HepG2 (cell line): Measurements from ENCODE around the gene NPHS1. TPM values are rescaled to one million over a fixed set of nuclear protein-coding genes. Genes with fewer than 3 reads are reported as not detected.

ENCODE experiments used
- HNRNPLL ChIP-seq: fragments of 200-400 bp; formaldehyde crosslinking; IDR thresholded peaks from 2 replicates; pipeline ENCODE4 v1.6.1; 2017; ENCODE audit warnings: mild to moderate bottlenecking, low read depth, low read length; ENCODE audit not compliant: poor library complexity, severe bottlenecking
- MTA1 ChIP-seq: sonication (generic); formaldehyde crosslinking; IDR thresholded peaks from 2 replicates; pipeline ENCODE4 v1.4.0; 2020; ENCODE audit warnings: missing genetic modification reagents, mild to moderate bottlenecking, borderline replicate concordance
- MTF1 ChIP-seq: sonication (generic); formaldehyde crosslinking; IDR thresholded peaks from 2 replicates; pipeline ENCODE4 v1.5.0; 2020; ENCODE audit warnings: missing genetic modification reagents
- SIX4 ChIP-seq: sonication (generic); formaldehyde crosslinking; IDR thresholded peaks from 2 replicates; pipeline ENCODE4 v1.4.0; 2020; ENCODE audit warnings: missing genetic modification reagents
- TARDBP ChIP-seq: sonication (generic); formaldehyde crosslinking; IDR thresholded peaks from 2 replicates; pipeline ENCODE4 v1.8.0; 2022; ENCODE audit warnings: mild to moderate bottlenecking, missing genetic modification reagents
- ZBTB33 ChIP-seq: sonication (generic); formaldehyde crosslinking; IDR thresholded peaks from 2 replicates; pipeline ENCODE4 v1.4.0; 2020; ENCODE audit warnings: missing genetic modification reagents
- ZNF251 ChIP-seq: sonication (generic); formaldehyde crosslinking; IDR thresholded peaks from 2 replicates; pipeline ENCODE4 v1.9.0; 2021; ENCODE audit warnings: mild to moderate bottlenecking, missing genetic modification reagents
- ZNF562 ChIP-seq: sonication (generic); formaldehyde crosslinking; IDR thresholded peaks from 2 replicates; pipeline ENCODE4 v1.8.0; 2022; ENCODE audit warnings: missing genetic modification reagents, borderline replicate concordance
- ZSCAN31 ChIP-seq: sonication (generic); formaldehyde crosslinking; IDR thresholded peaks from 2 replicates; pipeline ENCODE4 v1.5.0; 2020; ENCODE audit warnings: low read depth, mild to moderate bottlenecking, missing genetic modification reagents
- polyA plus RNA-seq, 8 experiments: library from polyadenylated mRNA; depleted of rRNA in 3 of 8; stranded (reverse) in 7 of 8; unstranded in 1 of 8; fragments of >200 nt; fragmentation: Illumina TruSeq in 4 of 8; extraction: Trizol in 4 of 8; gene quantifications; 2 replicates each; pipeline versions ENCODE4 v1.2.1 to v1.2.3, GENCODE V29; 2011 to 2016; ENCODE audit warnings: low read depth in 4 of 8, missing spikeins in 1 of 8, mixed read lengths in 1 of 8; ENCODE audit not compliant: insufficient read depth in 1 of 8
- total RNA-seq, 5 experiments: library from RNA; depleted of rRNA; stranded (reverse); fragments of >200 nt; fragmentation: Illumina TruSeq; extraction: Trizol; gene quantifications; 2 replicates each; pipeline ENCODE4 v1.2.3, GENCODE V29; 2016; ENCODE audit warnings: low read depth in 1 of 5
- TF ChIP-seq, protein P1 (sequence below): sonication (generic); formaldehyde crosslinking; IDR thresholded peaks from 2 replicates; pipeline ENCODE4 v1.5.0; 2020; ENCODE audit warnings: mild to moderate bottlenecking, missing genetic modification reagents, borderline replicate concordance
- TF ChIP-seq, protein P2 (sequence below): sonication (generic); formaldehyde crosslinking; IDR thresholded peaks from 2 replicates; pipeline ENCODE4 v1.5.0; 2020; ENCODE audit warnings: mild to moderate bottlenecking, missing genetic modification reagents
- TF ChIP-seq, protein P3 (sequence below): sonication (generic); formaldehyde crosslinking; IDR thresholded peaks from 2 replicates; pipeline ENCODE4; 2020; ENCODE audit warnings: missing genetic modification reagents, mild to moderate bottlenecking, borderline replicate concordance

NPHS1 gene
- total and polyA plus RNA-seq, 2 of the 13 experiments (the other 11 are each of a cell fraction or from before 2014, with no cell fraction given): not detected

- TF ChIP-seq, protein P1, sequence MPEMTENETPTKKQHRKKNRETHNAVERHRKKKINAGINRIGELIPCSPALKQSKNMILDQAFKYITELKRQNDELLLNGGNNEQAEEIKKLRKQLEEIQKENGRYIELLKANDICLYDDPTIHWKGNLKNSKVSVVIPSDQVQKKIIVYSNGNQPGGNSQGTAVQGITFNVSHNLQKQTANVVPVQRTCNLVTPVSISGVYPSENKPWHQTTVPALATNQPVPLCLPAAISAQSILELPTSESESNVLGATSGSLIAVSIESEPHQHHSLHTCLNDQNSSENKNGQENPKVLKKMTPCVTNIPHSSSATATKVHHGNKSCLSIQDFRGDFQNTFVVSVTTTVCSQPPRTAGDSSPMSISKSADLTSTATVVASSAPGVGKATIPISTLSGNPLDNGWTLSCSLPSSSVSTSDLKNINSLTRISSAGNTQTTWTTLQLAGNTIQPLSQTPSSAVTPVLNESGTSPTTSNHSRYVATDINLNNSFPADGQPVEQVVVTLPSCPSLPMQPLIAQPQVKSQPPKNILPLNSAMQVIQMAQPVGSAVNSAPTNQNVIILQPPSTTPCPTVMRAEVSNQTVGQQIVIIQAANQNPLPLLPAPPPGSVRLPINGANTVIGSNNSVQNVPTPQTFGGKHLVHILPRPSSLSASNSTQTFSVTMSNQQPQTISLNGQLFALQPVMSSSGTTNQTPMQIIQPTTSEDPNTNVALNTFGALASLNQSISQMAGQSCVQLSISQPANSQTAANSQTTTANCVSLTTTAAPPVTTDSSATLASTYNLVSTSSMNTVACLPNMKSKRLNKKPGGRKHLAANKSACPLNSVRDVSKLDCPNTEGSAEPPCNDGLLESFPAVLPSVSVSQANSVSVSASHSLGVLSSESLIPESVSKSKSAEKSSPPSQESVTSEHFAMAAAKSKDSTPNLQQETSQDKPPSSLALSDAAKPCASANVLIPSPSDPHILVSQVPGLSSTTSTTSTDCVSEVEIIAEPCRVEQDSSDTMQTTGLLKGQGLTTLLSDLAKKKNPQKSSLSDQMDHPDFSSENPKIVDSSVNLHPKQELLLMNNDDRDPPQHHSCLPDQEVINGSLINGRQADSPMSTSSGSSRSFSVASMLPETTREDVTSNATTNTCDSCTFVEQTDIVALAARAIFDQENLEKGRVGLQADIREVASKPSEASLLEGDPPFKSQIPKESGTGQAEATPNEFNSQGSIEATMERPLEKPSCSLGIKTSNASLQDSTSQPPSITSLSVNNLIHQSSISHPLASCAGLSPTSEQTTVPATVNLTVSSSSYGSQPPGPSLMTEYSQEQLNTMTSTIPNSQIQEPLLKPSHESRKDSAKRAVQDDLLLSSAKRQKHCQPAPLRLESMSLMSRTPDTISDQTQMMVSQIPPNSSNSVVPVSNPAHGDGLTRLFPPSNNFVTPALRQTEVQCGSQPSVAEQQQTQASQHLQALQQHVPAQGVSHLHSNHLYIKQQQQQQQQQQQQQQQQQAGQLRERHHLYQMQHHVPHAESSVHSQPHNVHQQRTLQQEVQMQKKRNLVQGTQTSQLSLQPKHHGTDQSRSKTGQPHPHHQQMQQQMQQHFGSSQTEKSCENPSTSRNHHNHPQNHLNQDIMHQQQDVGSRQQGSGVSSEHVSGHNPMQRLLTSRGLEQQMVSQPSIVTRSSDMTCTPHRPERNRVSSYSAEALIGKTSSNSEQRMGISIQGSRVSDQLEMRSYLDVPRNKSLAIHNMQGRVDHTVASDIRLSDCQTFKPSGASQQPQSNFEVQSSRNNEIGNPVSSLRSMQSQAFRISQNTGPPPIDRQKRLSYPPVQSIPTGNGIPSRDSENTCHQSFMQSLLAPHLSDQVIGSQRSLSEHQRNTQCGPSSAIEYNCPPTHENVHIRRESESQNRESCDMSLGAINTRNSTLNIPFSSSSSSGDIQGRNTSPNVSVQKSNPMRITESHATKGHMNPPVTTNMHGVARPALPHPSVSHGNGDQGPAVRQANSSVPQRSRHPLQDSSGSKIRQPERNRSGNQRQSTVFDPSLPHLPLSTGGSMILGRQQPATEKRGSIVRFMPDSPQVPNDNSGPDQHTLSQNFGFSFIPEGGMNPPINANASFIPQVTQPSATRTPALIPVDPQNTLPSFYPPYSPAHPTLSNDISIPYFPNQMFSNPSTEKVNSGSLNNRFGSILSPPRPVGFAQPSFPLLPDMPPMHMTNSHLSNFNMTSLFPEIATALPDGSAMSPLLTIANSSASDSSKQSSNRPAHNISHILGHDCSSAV (CRISPR knock-in tag): no peak
- TF ChIP-seq, protein P2, sequence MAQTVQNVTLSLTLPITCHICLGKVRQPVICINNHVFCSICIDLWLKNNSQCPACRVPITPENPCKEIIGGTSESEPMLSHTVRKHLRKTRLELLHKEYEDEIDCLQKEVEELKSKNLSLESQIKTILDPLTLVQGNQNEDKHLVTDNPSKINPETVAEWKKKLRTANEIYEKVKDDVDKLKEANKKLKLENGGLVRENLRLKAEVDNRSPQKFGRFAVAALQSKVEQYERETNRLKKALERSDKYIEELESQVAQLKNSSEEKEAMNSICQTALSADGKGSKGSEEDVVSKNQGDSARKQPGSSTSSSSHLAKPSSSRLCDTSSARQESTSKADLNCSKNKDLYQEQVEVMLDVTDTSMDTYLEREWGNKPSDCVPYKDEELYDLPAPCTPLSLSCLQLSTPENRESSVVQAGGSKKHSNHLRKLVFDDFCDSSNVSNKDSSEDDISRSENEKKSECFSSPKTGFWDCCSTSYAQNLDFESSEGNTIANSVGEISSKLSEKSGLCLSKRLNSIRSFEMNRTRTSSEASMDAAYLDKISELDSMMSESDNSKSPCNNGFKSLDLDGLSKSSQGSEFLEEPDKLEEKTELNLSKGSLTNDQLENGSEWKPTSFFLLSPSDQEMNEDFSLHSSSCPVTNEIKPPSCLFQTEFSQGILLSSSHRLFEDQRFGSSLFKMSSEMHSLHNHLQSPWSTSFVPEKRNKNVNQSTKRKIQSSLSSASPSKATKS (CRISPR knock-in tag): no peak
- TF ChIP-seq ZSCAN31 (CRISPR knock-in tag) (no peak), HNRNPLL (peak; percentile 98), ZNF251 (CRISPR knock-in tag) (no peak), MTF1 (CRISPR knock-in tag) (no peak), ZBTB33 (CRISPR knock-in tag) (no peak), TARDBP (CRISPR knock-in tag) (no peak), ZNF562 (no peak), MTA1 (CRISPR knock-in tag) (no peak), SIX4 (CRISPR knock-in tag) (no peak)
- TF ChIP-seq, protein P3, sequence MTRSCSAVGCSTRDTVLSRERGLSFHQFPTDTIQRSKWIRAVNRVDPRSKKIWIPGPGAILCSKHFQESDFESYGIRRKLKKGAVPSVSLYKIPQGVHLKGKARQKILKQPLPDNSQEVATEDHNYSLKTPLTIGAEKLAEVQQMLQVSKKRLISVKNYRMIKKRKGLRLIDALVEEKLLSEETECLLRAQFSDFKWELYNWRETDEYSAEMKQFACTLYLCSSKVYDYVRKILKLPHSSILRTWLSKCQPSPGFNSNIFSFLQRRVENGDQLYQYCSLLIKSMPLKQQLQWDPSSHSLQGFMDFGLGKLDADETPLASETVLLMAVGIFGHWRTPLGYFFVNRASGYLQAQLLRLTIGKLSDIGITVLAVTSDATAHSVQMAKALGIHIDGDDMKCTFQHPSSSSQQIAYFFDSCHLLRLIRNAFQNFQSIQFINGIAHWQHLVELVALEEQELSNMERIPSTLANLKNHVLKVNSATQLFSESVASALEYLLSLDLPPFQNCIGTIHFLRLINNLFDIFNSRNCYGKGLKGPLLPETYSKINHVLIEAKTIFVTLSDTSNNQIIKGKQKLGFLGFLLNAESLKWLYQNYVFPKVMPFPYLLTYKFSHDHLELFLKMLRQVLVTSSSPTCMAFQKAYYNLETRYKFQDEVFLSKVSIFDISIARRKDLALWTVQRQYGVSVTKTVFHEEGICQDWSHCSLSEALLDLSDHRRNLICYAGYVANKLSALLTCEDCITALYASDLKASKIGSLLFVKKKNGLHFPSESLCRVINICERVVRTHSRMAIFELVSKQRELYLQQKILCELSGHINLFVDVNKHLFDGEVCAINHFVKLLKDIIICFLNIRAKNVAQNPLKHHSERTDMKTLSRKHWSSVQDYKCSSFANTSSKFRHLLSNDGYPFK: no peak
Measured at GRCh38 chr19:35869327-35870123, 17.2 kb upstream of the NPHS1 start (continued).
